Parathyroid adenoma (tissue), 2 donors: ENCODE data around the gene RNF128.

ENCODE experiments used
- H2AFZ ChIP-seq: fragments of 300-600 bp; sonication (generic); one replicate; pipeline ENCODE4 v1.7.0; 2017; ENCODE audit warnings: antibody characterized with exemption, mild to moderate bottlenecking
- H3K27ac ChIP-seq: fragments of 300-600 bp; sonication (generic); one replicate; pipeline ENCODE4 v1.7.0; 2017
- H3K27me3 ChIP-seq: fragments of 300-600 bp; sonication (generic); one replicate; pipeline ENCODE4 v1.7.0; 2017; ENCODE audit warnings: low read length; ENCODE audit not compliant: control insufficient read depth, insufficient read depth
- H3K36me3 ChIP-seq: fragments of 300-600 bp; sonication (generic); one replicate; pipeline ENCODE4 v1.7.0; 2017; ENCODE audit warnings: low read length; ENCODE audit not compliant: control insufficient read depth, insufficient read depth
- H3K4me1 ChIP-seq: fragments of 300-600 bp; sonication (generic); one replicate; pipeline ENCODE4 v1.7.0; 2017; ENCODE audit warnings: control low read depth
- H3K4me2 ChIP-seq: fragments of 300-600 bp; sonication (generic); one replicate; pipeline ENCODE4 v1.7.0; 2017; ENCODE audit warnings: low read length
- H3K4me3 ChIP-seq: fragments of 300-600 bp; sonication (generic); one replicate; pipeline ENCODE4 v1.7.0; 2017; ENCODE audit warnings: low read depth, low read length
- H3K79me2 ChIP-seq: fragments of 300-600 bp; sonication (generic); one replicate; pipeline ENCODE4 v1.7.0; 2017; ENCODE audit warnings: control low read depth
- H3K9ac ChIP-seq: fragments of 300-600 bp; sonication (generic); one replicate; pipeline ENCODE4 v1.7.0; 2017; ENCODE audit warnings: mild to moderate bottlenecking
- H3K9me3 ChIP-seq: fragments of 300-600 bp; sonication (generic); one replicate; pipeline ENCODE4 v1.7.0; 2017; ENCODE audit warnings: low read length; ENCODE audit not compliant: control insufficient read depth
- CTCF ChIP-seq: fragments of 300-600 bp; sonication (generic); IDR thresholded peaks from one replicate; pipeline ENCODE4 v1.7.0; 2017; ENCODE audit warnings: antibody characterized with exemption, mild to moderate bottlenecking
- donor health status: primary hyperparathyroidism.

Gene RNF128

GRCh38 chrX:106783716-106784115, 57.2 kb downstream of the RNF128 start:
- no peaks in the 10 kb centered on the region for H3K79me2 ChIP-seq
- TF ChIP-seq CTCF, result no peak
- no peaks in the 10 kb centered on the region for H3K4me1 ChIP-seq
- H3K4me3 ChIP-seq, result no peak overlapping the region
- no peak overlapping the region for H2AFZ ChIP-seq
- no peaks in the 10 kb centered on the region for H3K9me3 ChIP-seq
- no peaks in the 10 kb centered on the region for H3K36me3 ChIP-seq
- H3K27me3 ChIP-seq, result no peaks in the 10 kb centered on the region
- H3K27ac ChIP-seq, result no peak overlapping the region
- H3K9ac ChIP-seq, result no peak overlapping the region
- no peak overlapping the region for H3K4me2 ChIP-seq

GRCh38 chrX:106791495-106791894, 65.0 kb downstream of the RNF128 start:
- no peaks in the 10 kb centered on the region for H3K27me3 ChIP-seq
- no peaks in the 10 kb centered on the region for H3K79me2 ChIP-seq
- no peaks in the 10 kb centered on the region for H3K9me3 ChIP-seq
- no peak overlapping the region for H3K27ac ChIP-seq
- no peak overlapping the region for H3K4me3 ChIP-seq
- no peak overlapping the region for H2AFZ ChIP-seq
- no peaks in the 10 kb centered on the region for H3K36me3 ChIP-seq
- no peak overlapping the region for H3K4me2 ChIP-seq
- no peak overlapping the region for H3K9ac ChIP-seq
- TF ChIP-seq CTCF, result no peak
- no peaks in the 10 kb centered on the region for H3K4me1 ChIP-seq

- H3K4me1 ChIP-seq, result no peaks in the 10 kb centered on the region
- no peak for TF ChIP-seq CTCF
- H3K27me3 ChIP-seq, result no peaks in the 10 kb centered on the region
- H3K36me3 ChIP-seq, result no peaks in the 10 kb centered on the region
- H3K4me2 ChIP-seq, result peak overlapping the region; percentile 73
- H3K27ac ChIP-seq, result no peak overlapping the region
- H2AFZ ChIP-seq, result peak overlapping the region; percentile 74
- H3K9me3 ChIP-seq, result no peaks in the 10 kb centered on the region
- no peaks in the 10 kb centered on the region for H3K79me2 ChIP-seq
- no peak overlapping the region for H3K9ac ChIP-seq
- H3K4me3 ChIP-seq, result peak overlapping the region; percentile 74
Observed at GRCh38 chrX:106802063-106802387, 75.5 kb downstream of the RNF128 start.

- TF ChIP-seq CTCF, result no peak
- peak within 1 kb of the TSS; percentile 74 for H3K4me3 ChIP-seq
- no peaks in the 10 kb centered on the region for H3K27me3 ChIP-seq
- no peaks in the 10 kb centered on the region for H3K4me1 ChIP-seq
- H3K4me2 ChIP-seq, result peak within 1 kb of the TSS; percentile 73
- H3K36me3 ChIP-seq, result no peaks in the 10 kb centered on the region
- peak within 1 kb of the TSS; percentile 7 for H3K9ac ChIP-seq
- H3K79me2 ChIP-seq, result no peaks in the 10 kb centered on the region
- no peaks in the 10 kb centered on the region for H3K9me3 ChIP-seq
- H2AFZ ChIP-seq, result peak within 1 kb of the TSS; percentile 78
- H3K27ac ChIP-seq, result peak within 1 kb of the TSS; percentile 60
Observed at GRCh38 chrX:106802388-106803275, 76.1 kb downstream of the RNF128 start, which contains the start of gene TBC1D8B. TBC1D8B (plus strand) TSS chrX:106802673; CDS start chrX:106802854, 181 bp downstream.
